UCSD-AML1 (cell line): Measurements from ENCODE around the gene ADAMTSL2.

Source experiments
- DNase-seq: peaks from one replicate; lab custom pipeline; 2025; ENCODE audit not compliant: unreplicated experiment; lab: John Stamatoyannopoulos, UW

The ADAMTSL2 gene

DNA sequence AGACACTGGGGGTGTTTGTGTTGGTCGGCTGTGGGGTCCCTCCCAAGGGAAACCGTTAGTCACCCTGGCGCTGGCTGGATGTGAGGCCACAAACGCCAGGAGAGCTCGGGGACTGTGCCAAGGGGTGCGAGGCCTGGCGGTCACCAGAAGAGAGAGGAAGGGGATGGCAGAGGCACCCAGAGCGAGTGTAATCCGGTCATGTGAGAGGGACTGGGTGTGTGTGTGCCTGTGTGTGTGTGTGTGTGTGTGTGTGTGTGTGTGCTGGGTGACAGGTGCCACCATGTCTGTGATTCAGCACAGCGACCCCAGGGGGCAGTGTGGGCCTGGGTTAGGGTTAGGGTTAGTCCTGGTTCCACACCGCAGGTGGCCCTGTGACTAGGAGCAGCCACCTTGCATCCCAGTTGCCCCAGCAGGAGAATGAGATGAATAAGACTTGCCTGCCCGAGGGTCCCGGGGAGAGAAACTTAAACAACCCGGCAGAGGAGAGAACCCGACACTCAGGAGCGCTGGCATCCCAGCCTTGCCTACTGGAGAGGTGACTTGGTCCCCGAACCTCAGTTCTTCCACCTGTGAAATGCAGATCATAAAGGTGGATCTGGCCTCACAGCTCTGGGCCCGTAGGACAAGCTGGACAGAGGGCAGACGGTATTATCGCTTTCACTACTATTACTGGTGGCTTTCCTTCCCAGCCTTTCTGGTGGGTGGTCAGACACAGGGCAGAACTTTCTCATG, 1.4 kb upstream of the ADAMTSL2 start:
- DNase-seq = peak; percentile 86

DNA sequence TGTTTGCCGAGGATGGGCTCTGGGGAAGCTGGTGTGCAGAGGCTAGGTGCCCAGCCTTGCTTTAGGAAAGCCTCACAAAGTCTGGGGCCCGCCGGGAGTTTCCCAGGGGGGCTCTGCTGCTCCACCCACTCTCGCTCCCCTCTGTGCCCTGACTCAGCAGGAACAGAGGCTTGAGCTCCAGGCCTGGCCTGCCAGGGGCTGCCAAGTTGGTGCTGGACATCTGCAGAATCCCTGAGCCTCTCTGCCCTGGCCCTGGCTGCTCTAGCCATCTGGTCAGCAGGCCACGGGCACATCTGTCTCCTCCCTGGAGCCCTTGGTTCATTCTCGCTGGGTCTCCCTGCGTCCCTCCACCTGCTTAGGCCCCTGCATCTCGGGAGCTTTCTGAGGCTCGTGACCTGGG, 647 bp upstream of the ADAMTSL2 start:
- no peak for DNase-seq

DNA sequence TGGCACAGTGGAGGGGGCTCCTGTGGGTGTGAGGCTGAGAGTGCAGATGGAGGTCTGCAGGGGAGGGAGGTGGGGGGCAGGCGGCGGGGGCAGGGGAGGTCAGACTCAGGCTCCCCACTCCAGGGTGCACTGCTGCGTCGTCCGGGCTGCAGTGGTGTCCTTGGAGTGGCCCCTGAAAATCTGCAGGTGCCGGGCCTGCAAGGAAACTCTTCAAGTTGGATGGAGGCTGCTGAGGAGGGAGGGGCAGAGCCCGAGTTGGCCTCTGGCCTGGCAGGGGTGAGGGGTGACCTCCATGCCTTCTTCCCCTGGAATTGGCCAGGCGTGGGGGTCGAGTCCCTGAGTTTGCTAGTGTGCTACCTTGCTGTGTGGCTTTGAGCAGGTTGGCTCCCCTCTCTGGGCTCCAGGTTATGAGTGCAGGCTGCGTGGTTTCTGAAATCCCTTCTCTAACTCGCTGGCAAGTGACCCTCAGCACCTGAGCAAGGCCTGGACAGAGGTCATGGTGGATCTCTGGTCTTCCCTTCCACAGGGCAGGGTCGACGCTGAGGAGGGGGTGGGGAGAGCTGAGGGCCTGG, 888 bp downstream of the ADAMTSL2 start:
- no peak for DNase-seq

DNA sequence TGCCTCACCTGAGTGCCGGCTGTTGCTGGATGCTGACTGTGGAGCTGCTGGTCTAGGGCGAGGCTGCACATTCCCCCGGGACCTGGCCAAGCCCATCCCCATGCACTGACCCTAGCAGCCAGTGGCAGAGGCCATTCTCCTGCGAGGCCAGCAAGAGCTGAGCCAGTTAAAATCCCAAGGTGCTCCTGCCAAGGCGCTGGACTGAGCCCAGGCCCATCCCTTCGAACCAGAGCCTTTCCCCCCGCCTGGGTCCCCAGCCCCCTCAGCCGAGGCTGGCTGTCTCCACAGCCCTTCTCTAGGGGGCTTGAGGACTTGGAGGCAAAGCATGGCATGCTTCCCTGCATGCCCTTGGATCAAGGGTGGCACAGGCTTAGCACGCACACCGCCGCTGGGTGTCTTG, 1.6 kb downstream of the ADAMTSL2 start:
- no peak for DNase-seq

DNA sequence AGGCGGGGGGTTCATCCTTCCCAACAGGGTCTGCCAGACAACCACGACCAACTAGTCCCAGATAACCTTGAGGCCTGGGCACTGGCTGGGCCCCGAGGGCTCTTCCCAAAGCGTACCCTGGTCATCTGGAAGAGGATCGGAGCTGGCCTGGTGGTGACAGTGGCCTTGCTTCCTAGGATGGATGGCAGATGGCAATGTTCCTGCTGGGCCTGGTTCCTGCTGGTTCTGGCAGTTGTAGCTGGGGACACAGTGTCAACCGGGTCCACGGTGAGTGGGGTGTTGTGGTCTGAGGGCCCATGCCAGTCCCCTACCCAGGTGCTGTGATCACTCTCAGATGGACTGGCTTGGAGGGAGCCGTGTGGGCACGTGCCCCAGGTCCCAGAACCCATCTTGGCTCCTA, 2.0 kb downstream of the ADAMTSL2 start:
- DNase-seq = no peak

DNA sequence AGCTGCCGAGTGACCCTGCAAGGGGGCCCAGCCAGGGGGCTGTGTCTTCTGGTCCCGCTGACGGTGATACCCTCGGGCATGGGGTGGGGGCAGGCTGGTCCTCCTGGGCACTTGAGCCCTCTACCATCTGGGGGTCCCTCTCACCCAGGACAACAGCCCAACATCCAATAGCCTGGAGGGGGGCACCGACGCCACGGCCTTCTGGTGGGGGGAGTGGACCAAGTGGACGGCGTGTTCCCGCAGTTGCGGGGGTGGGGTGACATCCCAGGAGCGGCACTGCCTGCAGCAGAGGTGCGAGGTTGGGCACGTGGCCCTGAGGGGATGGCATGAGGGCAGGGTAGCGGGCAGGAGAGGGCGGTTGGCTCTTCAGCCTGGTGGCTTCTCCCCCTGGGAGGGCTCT, 2.8 kb downstream of the ADAMTSL2 start:
- no peak for DNase-seq

DNA sequence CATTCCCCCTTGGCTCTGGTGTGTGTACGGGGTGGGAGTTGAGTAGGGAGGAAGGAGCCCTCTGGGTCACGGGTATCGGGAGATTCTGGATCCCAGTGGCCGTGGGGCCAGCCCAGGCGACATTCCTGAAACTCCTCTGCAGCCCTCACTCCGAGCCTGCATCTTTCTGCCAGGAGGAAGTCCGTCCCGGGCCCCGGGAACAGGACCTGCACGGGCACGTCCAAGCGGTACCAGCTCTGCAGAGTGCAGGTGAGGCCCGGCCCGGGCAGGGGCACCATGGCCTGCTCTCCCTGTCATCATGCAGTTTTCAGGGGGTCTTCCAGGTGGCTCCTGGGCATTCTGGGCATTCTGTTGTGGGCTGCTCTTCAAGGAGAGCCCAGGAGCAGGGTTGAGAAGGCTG, 3.7 kb downstream of the ADAMTSL2 start:
- DNase-seq = no peak

DNA sequence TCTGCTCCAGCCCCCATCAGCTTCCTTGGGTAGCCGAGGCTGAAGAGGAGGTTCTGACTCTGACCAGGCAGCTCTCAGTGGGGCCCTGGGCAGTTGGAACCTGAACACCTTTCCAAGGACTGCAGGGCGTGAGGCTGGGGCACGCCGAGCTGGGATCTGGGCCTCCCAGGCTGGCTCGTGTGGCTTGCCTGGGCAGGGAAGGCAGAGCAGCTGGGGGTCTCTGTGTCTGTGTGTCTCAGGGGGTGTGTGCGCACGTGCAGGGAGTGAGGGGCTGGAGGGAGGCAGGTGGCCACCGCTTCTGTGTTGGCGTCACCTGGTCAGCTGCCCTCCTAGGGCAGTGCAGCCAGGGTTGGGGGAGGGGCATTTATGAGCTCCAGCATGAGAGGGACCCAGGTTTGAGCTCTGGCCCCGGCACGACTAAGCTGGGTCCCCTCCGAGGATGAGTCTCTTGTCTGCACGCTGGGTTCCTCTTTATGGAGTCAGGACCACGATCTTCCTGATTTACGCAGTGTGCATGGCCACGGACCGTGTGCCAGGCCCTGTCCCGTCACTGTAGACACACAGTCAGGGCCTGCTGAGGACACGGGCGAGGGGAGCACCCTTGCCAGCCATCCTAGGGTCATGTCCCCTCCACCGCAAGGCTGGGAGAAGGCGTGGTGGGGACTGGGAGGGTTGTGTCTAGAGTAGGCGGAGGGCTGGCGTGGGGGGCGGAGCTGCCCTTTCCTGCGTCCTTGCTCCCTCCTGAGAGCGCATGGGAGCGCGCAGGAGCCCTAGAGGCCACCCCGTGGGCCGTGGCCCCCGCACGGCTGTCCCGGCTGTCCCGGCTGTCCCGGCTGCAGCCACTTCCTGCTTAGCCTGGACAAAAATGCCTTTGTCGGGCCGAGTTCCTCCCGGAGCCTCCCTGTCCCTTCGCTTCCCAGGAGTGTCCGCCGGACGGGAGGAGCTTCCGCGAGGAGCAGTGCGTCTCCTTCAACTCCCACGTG, 4.6 kb downstream of the ADAMTSL2 start:
- no peak for DNase-seq

DNA sequence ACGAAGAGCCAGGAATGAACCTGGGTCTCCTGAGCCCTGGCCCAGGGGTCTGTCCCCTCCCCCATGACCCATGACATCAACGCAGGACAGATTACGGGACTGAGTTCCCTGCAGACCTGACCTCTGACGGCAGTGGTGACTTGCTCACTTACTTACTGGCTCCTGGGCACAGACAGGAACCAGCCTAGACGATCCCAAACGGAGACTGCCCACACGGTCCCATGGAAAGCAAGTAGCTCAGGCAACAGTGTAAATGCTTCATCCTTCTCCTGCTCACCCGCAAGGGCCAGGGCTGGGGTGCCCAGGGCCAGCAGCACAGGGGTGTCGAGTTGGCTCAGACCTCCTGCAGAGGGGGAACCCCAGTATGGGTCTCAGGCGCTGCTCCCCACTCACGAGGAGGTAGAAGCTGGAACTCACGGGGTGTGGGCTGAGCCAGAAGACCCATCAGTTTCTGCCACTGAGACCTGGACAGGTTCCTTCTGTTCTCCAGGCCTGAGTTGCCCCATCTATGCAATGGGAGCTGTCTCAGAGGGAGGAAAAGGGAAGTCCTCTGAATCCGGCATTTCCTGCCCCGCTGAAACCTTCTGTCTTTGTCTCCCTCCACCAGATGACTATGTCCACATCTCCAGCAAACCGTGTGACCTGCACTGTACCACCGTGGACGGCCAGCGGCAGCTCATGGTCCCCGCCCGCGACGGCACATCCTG, 5.6 kb downstream of the ADAMTSL2 start:
- no peak for DNase-seq

DNA sequence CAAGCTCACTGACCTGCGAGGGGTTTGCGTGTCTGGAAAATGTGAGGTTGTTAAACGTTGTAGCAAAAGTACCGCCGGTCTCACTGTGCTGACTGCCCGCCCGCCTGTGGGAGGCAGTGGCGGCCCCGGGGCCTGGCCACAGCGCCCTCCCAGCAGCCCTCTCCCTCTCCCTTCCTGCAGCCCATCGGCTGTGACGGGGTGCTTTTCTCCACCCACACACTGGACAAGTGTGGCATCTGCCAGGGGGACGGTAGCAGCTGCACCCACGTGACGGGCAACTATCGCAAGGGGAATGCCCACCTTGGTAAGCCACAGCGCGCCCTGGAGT, 6.2 kb downstream of the ADAMTSL2 start:
- peak; percentile 62 for DNase-seq

DNA sequence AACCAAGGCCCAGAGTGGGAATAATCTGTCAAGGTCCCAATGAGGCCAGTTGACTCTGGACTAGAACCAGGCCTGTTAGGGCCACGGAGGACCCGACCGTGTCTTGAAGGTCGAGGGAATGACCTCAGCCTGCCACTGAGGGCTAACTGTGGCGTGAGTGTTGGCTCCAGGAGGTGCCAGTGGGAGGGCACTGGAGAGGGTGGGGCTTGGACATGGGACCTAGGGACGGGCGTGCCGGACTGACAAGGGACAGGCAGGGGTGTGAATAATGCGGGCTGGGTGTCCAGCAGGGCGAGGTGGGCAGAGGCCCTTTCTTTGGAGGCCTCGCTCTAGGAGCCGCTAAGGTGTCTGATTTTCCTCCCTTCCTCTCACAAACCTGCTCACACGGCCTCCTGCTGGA, 7.5 kb downstream of the ADAMTSL2 start:
- no peak for DNase-seq

DNA sequence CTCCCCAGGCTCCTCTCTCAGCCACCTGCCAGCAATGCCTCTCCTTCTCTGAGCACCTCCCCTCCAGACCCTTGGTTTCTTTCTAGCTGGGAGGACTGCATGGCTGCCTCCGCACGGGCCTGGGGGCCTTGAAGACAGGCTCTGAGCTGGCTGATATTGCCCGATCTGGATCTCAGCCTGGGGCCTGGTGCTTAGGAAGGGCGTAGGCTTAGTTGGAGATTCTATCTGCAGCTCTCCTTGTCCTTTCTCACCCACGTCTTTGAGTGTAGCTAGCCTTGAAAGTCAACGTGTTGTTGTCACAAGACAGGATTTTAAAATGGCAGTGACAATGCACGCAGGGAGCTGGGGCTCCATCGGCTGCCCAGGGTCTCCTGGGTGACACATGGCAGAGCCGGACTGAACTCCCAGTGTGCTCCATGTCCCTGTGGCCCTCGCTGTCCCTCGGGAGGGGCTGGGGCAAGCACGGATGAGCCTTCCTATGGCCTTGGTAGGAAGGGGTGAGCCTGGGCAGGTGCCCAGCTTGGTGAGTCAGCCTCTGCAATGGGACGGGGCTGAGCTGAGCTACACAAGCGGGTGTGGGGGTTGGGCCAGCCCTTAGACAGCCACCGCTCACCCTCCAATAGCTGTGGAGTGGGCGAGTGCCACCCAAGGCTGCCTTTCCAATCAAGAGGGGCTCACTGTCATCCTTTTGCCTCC, 9.4 kb downstream of the ADAMTSL2 start:
- no peak for DNase-seq

DNA sequence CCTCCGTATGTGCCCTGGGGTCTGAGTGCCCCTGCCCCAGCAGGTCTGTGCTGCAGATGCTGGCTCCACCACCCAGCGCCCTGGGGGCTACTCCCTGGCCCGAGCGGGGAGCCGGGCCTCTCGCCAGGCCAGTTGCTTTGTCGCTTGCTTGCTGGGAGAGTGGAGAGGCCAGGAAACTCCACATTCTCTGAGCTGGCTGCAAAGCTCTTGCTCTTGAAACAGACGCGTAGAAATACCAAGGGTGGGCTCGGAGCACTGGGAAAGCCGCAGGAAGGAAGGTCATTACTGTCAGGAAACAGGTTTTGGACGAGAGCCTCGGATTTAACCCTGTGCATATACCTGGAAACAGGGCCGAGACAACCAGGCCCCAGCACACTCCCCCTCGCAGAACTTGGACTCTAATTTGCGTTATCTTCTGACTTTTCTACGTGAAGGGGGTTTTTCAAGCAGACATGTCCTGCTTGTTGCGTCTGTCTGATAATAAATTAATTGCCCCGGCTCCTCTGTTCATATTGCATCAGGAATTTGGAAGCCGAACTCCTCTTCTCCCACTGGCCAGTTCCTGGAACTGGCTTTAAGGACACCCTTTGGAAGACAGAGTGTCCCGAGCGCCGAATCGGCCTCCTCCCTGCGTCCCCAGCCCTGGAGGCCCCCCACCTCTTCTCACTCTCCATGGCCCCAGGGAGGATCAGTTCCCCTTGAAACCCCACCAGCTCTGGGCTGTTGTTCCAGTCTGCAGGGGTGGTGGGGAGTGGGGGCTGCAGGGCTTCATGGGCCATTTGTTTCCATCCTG, 11.2 kb downstream of the ADAMTSL2 start:
- DNase-seq = no peak

DNA sequence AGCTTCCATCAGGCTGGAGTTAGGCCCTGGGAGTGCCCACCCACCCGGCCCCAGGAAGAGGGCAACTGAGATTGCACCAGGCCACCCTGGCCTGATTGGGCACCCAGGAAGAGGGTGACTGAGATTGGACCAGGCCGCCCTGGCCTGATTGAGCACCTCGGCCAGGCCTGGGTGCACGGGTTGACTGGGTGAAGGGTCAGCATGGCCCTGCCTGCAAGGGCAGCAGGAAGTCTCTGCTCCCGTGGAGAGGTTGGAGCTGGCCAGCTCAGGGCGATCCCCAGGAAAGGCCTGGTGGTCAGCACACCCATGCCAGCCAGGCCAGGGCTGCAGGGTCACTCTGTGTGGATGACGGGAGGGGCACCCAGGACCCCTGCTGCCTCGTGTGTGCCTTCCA, 11.8 kb downstream of the ADAMTSL2 start:
- no peak for DNase-seq

DNA sequence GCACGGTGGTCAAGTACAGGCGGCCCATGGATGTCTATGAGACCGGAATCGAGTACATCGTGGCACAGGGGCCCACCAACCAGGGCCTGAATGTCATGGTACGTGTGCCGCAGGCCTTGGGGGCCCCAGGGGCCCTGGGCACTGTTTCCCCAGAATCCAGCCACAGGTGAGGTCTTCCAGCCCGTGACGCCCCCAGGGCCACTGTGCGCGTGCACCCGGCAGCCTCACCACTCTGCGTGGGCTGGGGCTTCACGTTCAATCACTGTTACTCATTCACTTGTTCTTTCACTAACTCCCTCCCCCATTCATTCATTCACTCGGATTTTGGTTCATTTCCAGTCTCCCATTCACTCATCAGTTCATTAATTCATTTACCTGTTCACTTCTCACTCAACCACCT, 12.6 kb downstream of the ADAMTSL2 start:
- DNase-seq = no peak

DNA sequence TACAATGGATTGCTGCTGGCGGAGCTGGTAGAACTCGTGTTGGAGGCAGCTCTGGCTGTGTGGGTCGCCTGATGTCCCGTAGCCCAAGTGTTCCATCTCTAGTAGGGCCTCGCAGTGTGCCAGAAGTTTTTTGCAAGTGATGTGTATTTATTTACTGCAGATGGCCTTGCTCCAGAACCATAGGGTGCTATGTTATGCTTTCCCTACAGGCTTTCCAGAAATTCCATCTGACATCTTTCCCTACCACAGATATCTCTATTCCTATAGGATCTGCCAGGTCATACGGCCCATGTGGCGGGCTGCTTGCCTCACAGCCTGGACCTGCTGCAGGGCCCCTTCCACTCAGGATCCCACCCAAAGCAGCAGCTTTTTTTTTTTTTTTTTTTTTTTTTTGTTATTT, 16.9 kb downstream of the ADAMTSL2 start:
- DNase-seq = no peak

DNA sequence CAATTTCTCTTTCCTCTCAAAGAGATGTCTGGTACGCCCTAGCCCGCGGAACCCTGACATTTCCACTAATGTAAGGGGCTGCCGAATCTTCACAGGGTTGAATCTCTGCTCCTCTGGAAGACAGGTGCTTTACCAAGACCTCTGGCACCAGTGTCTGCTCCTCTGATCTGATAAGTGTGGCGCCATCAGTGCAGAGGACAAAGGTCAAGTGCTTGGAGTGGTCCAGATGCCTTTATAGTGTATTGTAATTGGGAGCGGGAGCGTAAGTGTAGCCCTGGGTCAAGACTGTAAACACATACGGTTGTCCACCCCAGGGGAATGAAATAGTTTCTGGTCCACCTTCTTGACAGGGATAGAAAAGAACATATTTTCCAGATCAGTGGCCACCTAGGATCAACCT, 17.7 kb downstream of the ADAMTSL2 start:
- DNase-seq = no peak

DNA sequence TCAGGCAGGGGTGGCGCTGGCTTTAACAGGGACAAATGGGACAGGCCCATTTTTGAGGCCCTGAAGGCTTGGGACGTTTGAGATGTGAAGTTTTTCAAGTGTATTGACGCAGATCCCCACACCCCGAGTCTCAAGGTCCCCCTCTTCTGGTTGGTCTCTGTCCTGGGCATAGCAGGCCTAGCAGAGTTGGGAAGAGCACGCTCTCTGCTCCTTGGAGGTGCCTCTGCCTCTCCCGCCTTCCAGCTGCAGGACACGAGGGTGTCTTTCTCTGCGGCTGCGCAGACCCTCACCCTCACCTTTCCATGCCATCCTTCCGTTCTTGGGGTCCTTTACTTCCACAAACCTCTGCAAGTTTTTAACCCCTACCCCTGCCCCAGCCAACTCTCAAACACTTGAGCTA, 18.6 kb downstream of the ADAMTSL2 start:
- no peak for DNase-seq

DNA sequence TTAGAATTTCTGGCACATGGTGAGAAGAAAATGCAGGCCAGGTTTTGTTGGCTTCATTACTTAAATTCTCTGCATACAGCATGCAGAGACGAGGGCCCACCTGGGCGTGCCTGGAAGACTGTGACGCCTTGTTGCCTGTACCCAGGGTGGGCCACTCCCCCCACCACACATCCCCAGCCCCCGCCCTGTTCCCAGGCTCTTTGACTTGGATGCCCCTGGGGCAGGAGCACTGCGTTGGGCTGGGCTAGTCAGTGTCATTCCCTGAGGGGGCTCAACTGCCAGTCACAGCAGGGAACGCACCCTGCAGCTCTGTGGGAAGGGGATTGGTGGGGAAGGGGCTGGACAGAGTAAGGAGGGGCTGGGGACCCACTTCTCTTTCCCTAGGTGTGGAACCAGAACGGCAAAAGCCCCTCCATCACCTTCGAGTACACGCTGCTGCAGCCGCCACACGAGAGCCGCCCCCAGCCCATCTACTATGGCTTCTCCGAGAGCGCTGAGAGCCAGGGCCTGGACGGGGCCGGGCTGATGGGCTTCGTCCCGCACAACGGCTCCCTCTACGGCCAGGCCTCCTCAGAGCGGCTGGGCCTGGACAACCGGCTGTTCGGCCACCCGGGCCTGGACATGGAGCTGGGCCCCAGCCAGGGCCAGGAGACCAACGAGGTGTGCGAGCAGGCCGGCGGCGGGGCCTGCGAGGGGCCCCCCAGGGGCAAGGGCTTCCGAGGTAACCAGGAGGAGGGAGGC, 19.6 kb downstream of the ADAMTSL2 start:
- DNase-seq = no peak
